Brain pericyte (primary cell): ENCODE results near the gene XAF1.
"Not testable (repeated sequence)": the region's sequence is repeated elsewhere in the genome, so short reads cannot be mapped to it uniquely, and the experiment has no call there.

Experiments
- DNase-seq: peaks from one replicate; pipeline ENCODE4 v3.0.0-alpha.2; 2012; ENCODE audit warnings: low read depth, low spot score

Gene XAF1

GRCh38 chr17:6755731-6756184 is at the start of gene XAF1:
XAF1 (plus strand) TSS chr17:6756046; CDS start chr17:6756079, 33 bp downstream.
- no peak for DNase-seq

GRCh38 chr17:6706499-6706898 is 49.3 kb upstream of the XAF1 start:
- no peak for DNase-seq

- DNase-seq: no peak
Observed at GRCh38 chr17:6706996-6707395, 48.9 kb upstream of the XAF1 start.

- DNase-seq: no peak
Observed at GRCh38 chr17:6708357-6708961, 47.4 kb upstream of the XAF1 start.

GRCh38 chr17:6710317-6710716 is 45.5 kb upstream of the XAF1 start:
- no peak for DNase-seq

GRCh38 chr17:6711081-6711674 is 44.7 kb upstream of the XAF1 start:
- no peak for DNase-seq

- no peak for DNase-seq
Observed at GRCh38 chr17:6711681-6712057, 44.2 kb upstream of the XAF1 start.

GRCh38 chr17:6712058-6712853 is 43.6 kb upstream of the XAF1 start:
- no peak for DNase-seq

GRCh38 chr17:6712854-6713129 is 43.1 kb upstream of the XAF1 start:
- DNase-seq: no peak

- no peak for DNase-seq
Observed at GRCh38 chr17:6713130-6713917, 42.5 kb upstream of the XAF1 start, which contains the start of gene SLC13A5. SLC13A5 (minus strand) TSS chr17:6713369; CDS start chr17:6713333, 36 bp downstream.

- DNase-seq: no peak
Observed at GRCh38 chr17:6713918-6714271, 42.0 kb upstream of the XAF1 start.

- no peak for DNase-seq
Observed at GRCh38 chr17:6714315-6714874, 41.5 kb upstream of the XAF1 start.

- no peak for DNase-seq
Observed at GRCh38 chr17:6716736-6717135, 39.1 kb upstream of the XAF1 start.

GRCh38 chr17:6721744-6722143 is 34.1 kb upstream of the XAF1 start:
- DNase-seq: no peak

- DNase-seq: no peak
Observed at GRCh38 chr17:6724009-6724408, 31.8 kb upstream of the XAF1 start.

GRCh38 chr17:6729531-6729930 is 26.3 kb upstream of the XAF1 start:
- DNase-seq: no peak

GRCh38 chr17:6746665-6747064 is 9.2 kb upstream of the XAF1 start:
- not testable (repeated sequence) for DNase-seq

- DNase-seq: no peak
Observed at GRCh38 chr17:6748617-6749016, 7.2 kb upstream of the XAF1 start.

GRCh38 chr17:6749519-6749918 is 6.3 kb upstream of the XAF1 start:
- DNase-seq: no peak

- peak; percentile 30 for DNase-seq
Observed at GRCh38 chr17:6752068-6752909, 3.6 kb upstream of the XAF1 start.

GRCh38 chr17:6753006-6753445 is 2.8 kb upstream of the XAF1 start:
- DNase-seq: no peak
